Osteocyte (in vitro differentiated cells): ENCODE data around the gene ZNF644. TPM values are rescaled to one million over a fixed set of nuclear protein-coding genes. Genes with fewer than 3 reads are reported as not detected.
A peak's percentile ranks its signal among the peaks of the same experiment; 100 is the strongest.

ENCODE experiments used
- DNase-seq: peaks from one replicate; pipeline ENCODE4 v3.0.0; 2021; ENCODE audit warnings: mixed read lengths; ENCODE audit not compliant: unreplicated experiment; ENCODE audit errors: extremely low spot score
- H3K27ac Mint-ChIP-seq: one replicate; pipeline ENCODE4 v1.8.0; 2021; ENCODE audit warnings: mild to moderate bottlenecking, mixed read lengths; ENCODE audit not compliant: unreplicated experiment
- H3K27me3 Mint-ChIP-seq: one replicate; pipeline ENCODE4 v1.8.0; 2021; ENCODE audit warnings: mixed read lengths; ENCODE audit not compliant: unreplicated experiment
- H3K36me3 Mint-ChIP-seq: one replicate; pipeline ENCODE4 v1.8.0; 2021; ENCODE audit warnings: mixed read lengths; ENCODE audit not compliant: unreplicated experiment
- H3K4me1 Mint-ChIP-seq: one replicate; pipeline ENCODE4 v1.8.0; 2021; ENCODE audit warnings: mixed read lengths; ENCODE audit not compliant: unreplicated experiment
- H3K4me3 Mint-ChIP-seq: one replicate; pipeline ENCODE4 v1.8.0; 2021; ENCODE audit warnings: mild to moderate bottlenecking, moderate library complexity, mixed read lengths; ENCODE audit not compliant: unreplicated experiment
- H3K9me3 Mint-ChIP-seq: one replicate; pipeline ENCODE4 v1.8.0; 2021; ENCODE audit warnings: mixed read lengths; ENCODE audit not compliant: unreplicated experiment
- CTCF ChIP-seq: fragments of 200-600 bp; sonication (generic); IDR thresholded peaks from 2 replicates; pipeline ENCODE4 v1.5.0; 2021; ENCODE audit warnings: antibody characterized with exemption, mild to moderate bottlenecking, moderate library complexity
- total RNA-seq: library from RNA; stranded (reverse); gene quantifications from 2 replicates; pipeline ENCODE4 v1.2.1, GENCODE V29; 2021

Gene ZNF644
- total RNA-seq, 1 donor from 2014 or later, result 57.4 TPM

GRCh38 chr1:90995311-90995894, 26.4 kb downstream of the ZNF644 start:
- Mint-ChIP-seq H3K36me3 (peaks cover 26% of the 10 kb centered on the region), H3K4me1 (peaks cover 7% of the 10 kb centered on the region), H3K9me3 (peaks cover 40% of the 10 kb centered on the region), H3K27ac (peak overlapping the region; percentile 53), H3K4me3 (no peak overlapping the region), H3K27me3 (no peaks in the 10 kb centered on the region)
- no peak for TF ChIP-seq CTCF
- DNase-seq, result no peak

GRCh38 chr1:90994461-90994860, 27.4 kb downstream of the ZNF644 start:
- no peak for DNase-seq
- H3K4me3 Mint-ChIP-seq, result no peak overlapping the region
- H3K4me1 Mint-ChIP-seq, result peaks cover 7% of the 10 kb centered on the region
- H3K36me3 Mint-ChIP-seq, result peaks cover 23% of the 10 kb centered on the region
- TF ChIP-seq CTCF, result no peak
- no peaks in the 10 kb centered on the region for H3K27me3 Mint-ChIP-seq
- H3K9me3 Mint-ChIP-seq, result peaks cover 32% of the 10 kb centered on the region
- no peak overlapping the region for H3K27ac Mint-ChIP-seq

- H3K27me3 Mint-ChIP-seq, result no peaks in the 10 kb centered on the region
- no peak for TF ChIP-seq CTCF
- H3K27ac Mint-ChIP-seq, result no peak overlapping the region
- peaks cover 31% of the 10 kb centered on the region for H3K9me3 Mint-ChIP-seq
- H3K36me3 Mint-ChIP-seq, result peaks cover 24% of the 10 kb centered on the region
- peaks cover 10% of the 10 kb centered on the region for H3K4me1 Mint-ChIP-seq
- DNase-seq, result no peak
- no peak overlapping the region for H3K4me3 Mint-ChIP-seq
Measured at GRCh38 chr1:90993245-90993644, 28.6 kb downstream of the ZNF644 start.

GRCh38 chr1:90990779-90991178, 31.1 kb downstream of the ZNF644 start:
- H3K9me3 Mint-ChIP-seq, result peaks cover 36% of the 10 kb centered on the region
- H3K36me3 Mint-ChIP-seq, result peaks cover 26% of the 10 kb centered on the region
- no peak overlapping the region for H3K27ac Mint-ChIP-seq
- TF ChIP-seq CTCF, result no peak
- H3K4me3 Mint-ChIP-seq, result no peak overlapping the region
- no peaks in the 10 kb centered on the region for H3K27me3 Mint-ChIP-seq
- DNase-seq, result no peak
- peaks cover 13% of the 10 kb centered on the region for H3K4me1 Mint-ChIP-seq

- no peak for TF ChIP-seq CTCF
- Mint-ChIP-seq H3K36me3 (peaks cover 22% of the 10 kb centered on the region), H3K27ac (no peak overlapping the region), H3K4me1 (peaks cover 9% of the 10 kb centered on the region), H3K27me3 (no peaks in the 10 kb centered on the region), H3K9me3 (peaks cover 29% of the 10 kb centered on the region), H3K4me3 (no peak overlapping the region)
- DNase-seq, result no peak
Measured at GRCh38 chr1:90989990-90990389, 31.8 kb downstream of the ZNF644 start.
